ENCODE measurements around the gene CAD. TPM values are rescaled to one million over a fixed set of nuclear protein-coding genes. Genes with fewer than 3 reads are reported as not detected.

Gene CAD
- total and polyA plus RNA-seq, 9 of the 15 experiments (the other 6 are each of a cell fraction or from before 2014, with no cell fraction given) = 7.5 to 126 (median 33.7) TPM

DNA sequence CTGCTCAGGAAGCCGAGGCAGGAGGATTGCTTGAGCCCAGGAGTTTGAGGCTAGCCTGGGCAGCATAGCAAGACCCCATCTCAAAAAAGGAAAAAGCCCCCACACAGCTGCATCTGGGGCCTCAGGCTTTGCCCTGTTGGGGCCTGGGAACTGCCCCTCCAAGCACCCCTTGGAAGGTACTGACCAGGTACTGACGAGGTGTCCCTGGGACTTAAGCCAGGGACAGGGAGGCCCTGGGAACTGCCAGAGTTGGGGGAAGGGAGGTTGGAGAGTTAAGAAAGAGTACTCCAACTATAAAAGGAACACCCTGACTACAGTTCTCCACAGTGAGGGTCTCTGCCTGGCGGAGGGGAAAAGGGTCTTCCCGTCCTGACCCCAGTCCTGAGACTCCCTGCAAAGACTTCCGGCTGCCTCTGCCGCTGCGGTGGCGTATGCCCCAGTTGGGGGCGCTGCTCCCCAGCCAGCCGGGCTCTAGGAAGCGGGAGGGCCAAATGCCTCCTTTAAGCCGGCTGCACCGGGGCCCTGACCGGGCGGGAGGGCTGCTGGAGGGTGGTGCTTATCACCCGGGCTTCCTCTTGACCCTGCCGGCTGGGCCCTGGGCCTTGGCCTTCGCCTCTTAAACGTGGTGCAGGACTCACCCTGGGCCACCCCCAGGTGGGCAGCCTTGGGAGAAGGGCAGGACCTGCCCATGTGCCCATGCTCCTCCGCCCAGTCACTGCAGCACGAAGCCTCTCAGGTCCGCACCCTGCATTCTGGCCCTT lies 32.9 kb downstream of the CAD start (continued):
- TF ChIP-seq, protein P1, sequence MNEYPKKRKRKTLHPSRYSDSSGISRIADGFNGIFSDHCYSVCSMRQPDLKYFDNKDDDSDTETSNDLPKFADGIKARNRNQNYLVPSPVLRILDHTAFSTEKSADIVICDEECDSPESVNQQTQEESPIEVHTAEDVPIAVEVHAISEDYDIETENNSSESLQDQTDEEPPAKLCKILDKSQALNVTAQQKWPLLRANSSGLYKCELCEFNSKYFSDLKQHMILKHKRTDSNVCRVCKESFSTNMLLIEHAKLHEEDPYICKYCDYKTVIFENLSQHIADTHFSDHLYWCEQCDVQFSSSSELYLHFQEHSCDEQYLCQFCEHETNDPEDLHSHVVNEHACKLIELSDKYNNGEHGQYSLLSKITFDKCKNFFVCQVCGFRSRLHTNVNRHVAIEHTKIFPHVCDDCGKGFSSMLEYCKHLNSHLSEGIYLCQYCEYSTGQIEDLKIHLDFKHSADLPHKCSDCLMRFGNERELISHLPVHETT (CRISPR knock-in tag; conservative IDR thresholded peaks at IDR 0.05 in 1 of 2, IDR thresholded peaks at IDR 0.05 in 1 of 2) = no peak
- TF ChIP-seq SETDB1 (IDR thresholded peaks at IDR 0.05; ENCODE audit: low read length) (no peak), ZKSCAN1 (IDR thresholded peaks at IDR 0.05; ENCODE audit: low read depth, low read length) (no peak; the same call in 1 of the 2 replicates), BDP1 (IDR thresholded peaks at IDR 0.05; ENCODE audit: insufficient read depth, insufficient read length) (no peak), TRIM28 (IDR thresholded peaks at IDR 0.05) (no peak), HCFC1 (IDR thresholded peaks at IDR 0.05; ENCODE audit: low read depth, low read length) (peak; percentile 49; the same call in 1 of the 2 replicates), GATA2 (CRISPR knock-in tag; IDR thresholded peaks at IDR 0.05) (no peak), SRSF3 (IDR thresholded peaks at IDR 0.05; ENCODE audit: insufficient read depth, low read length) (no peak), PCBP1 (IDR thresholded peaks at IDR 0.05; ENCODE audit: low read depth, low read length, poor library complexity, severe bottlenecking) (no peak), NFIX (CRISPR knock-in tag; IDR thresholded peaks at IDR 0.05; ENCODE audit: low read depth) (no peak), CBFA2T3 (IDR thresholded peaks at IDR 0.05) (no peak), ESRRA (IDR thresholded peaks at IDR 0.05; ENCODE audit: borderline replicate concordance, low read depth) (peak; percentile 67; the same call in 1 of the 2 replicates), ZNF165 (CRISPR knock-in tag; IDR thresholded peaks at IDR 0.05; ENCODE audit: borderline replicate concordance) (no peak)
- TF ChIP-seq, protein P2, sequence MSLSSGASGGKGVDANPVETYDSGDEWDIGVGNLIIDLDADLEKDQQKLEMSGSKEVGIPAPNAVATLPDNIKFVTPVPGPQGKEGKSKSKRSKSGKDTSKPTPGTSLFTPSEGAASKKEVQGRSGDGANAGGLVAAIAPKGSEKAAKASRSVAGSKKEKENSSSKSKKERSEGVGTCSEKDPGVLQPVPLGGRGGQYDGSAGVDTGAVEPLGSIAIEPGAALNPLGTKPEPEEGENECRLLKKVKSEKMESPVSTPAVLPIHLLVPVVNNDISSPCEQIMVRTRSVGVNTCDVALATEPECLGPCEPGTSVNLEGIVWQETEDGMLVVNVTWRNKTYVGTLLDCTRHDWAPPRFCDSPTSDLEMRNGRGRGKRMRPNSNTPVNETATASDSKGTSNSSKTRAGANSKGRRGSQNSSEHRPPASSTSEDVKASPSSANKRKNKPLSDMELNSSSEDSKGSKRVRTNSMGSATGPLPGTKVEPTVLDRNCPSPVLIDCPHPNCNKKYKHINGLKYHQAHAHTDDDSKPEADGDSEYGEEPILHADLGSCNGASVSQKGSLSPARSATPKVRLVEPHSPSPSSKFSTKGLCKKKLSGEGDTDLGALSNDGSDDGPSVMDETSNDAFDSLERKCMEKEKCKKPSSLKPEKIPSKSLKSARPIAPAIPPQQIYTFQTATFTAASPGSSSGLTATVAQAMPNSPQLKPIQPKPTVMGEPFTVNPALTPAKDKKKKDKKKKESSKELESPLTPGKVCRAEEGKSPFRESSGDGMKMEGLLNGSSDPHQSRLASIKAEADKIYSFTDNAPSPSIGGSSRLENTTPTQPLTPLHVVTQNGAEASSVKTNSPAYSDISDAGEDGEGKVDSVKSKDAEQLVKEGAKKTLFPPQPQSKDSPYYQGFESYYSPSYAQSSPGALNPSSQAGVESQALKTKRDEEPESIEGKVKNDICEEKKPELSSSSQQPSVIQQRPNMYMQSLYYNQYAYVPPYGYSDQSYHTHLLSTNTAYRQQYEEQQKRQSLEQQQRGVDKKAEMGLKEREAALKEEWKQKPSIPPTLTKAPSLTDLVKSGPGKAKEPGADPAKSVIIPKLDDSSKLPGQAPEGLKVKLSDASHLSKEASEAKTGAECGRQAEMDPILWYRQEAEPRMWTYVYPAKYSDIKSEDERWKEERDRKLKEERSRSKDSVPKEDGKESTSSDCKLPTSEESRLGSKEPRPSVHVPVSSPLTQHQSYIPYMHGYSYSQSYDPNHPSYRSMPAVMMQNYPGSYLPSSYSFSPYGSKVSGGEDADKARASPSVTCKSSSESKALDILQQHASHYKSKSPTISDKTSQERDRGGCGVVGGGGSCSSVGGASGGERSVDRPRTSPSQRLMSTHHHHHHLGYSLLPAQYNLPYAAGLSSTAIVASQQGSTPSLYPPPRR (CRISPR knock-in tag; IDR thresholded peaks at IDR 0.05; ENCODE audit: borderline replicate concordance) = no peak
- TF ChIP-seq, protein P3, sequence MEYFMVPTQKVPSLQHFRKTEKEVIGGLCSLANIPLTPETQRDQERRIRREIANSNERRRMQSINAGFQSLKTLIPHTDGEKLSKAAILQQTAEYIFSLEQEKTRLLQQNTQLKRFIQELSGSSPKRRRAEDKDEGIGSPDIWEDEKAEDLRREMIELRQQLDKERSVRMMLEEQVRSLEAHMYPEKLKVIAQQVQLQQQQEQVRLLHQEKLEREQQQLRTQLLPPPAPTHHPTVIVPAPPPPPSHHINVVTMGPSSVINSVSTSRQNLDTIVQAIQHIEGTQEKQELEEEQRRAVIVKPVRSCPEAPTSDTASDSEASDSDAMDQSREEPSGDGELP (CRISPR knock-in tag; IDR thresholded peaks at IDR 0.05; ENCODE audit: borderline replicate concordance) = peak; percentile 88
- TF ChIP-seq, protein P4, sequence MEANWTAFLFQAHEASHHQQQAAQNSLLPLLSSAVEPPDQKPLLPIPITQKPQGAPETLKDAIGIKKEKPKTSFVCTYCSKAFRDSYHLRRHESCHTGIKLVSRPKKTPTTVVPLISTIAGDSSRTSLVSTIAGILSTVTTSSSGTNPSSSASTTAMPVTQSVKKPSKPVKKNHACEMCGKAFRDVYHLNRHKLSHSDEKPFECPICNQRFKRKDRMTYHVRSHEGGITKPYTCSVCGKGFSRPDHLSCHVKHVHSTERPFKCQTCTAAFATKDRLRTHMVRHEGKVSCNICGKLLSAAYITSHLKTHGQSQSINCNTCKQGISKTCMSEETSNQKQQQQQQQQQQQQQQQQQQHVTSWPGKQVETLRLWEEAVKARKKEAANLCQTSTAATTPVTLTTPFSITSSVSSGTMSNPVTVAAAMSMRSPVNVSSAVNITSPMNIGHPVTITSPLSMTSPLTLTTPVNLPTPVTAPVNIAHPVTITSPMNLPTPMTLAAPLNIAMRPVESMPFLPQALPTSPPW (CRISPR knock-in tag; IDR thresholded peaks at IDR 0.05) = peak; percentile 70
- TF ChIP-seq, protein P5, sequence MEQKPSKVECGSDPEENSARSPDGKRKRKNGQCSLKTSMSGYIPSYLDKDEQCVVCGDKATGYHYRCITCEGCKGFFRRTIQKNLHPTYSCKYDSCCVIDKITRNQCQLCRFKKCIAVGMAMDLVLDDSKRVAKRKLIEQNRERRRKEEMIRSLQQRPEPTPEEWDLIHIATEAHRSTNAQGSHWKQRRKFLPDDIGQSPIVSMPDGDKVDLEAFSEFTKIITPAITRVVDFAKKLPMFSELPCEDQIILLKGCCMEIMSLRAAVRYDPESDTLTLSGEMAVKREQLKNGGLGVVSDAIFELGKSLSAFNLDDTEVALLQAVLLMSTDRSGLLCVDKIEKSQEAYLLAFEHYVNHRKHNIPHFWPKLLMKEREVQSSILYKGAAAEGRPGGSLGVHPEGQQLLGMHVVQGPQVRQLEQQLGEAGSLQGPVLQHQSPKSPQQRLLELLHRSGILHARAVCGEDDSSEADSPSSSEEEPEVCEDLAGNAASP (IDR thresholded peaks at IDR 0.05) = no peak
